Type B pancreatic cell (in vitro differentiated cells): ENCODE measurements around the gene SLC41A3. TPM values are rescaled to one million over a fixed set of nuclear protein-coding genes. Genes with fewer than 3 reads are reported as not detected.

Experiments
- DNase-seq: peaks from one replicate; pipeline ENCODE4 v3.0.0; 2021; ENCODE audit warnings: mixed read lengths; ENCODE audit not compliant: unreplicated experiment; ENCODE audit errors: extremely low spot score
- H3K27ac Mint-ChIP-seq: 2 replicates; pipeline ENCODE4 v1.8.0; 2021; ENCODE audit warnings: mild to moderate bottlenecking, mixed read lengths
- H3K27me3 Mint-ChIP-seq: 2 replicates; pipeline ENCODE4 v1.8.0; 2021; ENCODE audit warnings: mixed read lengths
- H3K36me3 Mint-ChIP-seq: 2 replicates; pipeline ENCODE4 v1.8.0; 2021; ENCODE audit warnings: mixed read lengths
- H3K4me1 Mint-ChIP-seq: one replicate; pipeline ENCODE4 v1.8.0; 2021; ENCODE audit warnings: mixed read lengths; ENCODE audit not compliant: unreplicated experiment
- H3K4me3 Mint-ChIP-seq: 2 replicates; pipeline ENCODE4 v1.8.0; 2021; ENCODE audit warnings: mild to moderate bottlenecking, mixed read lengths
- H3K9me3 Mint-ChIP-seq: 2 replicates; pipeline ENCODE4 v1.8.0; 2021; ENCODE audit warnings: mixed read lengths
- total RNA-seq: library from RNA; stranded (reverse); gene quantifications from 2 replicates; pipeline ENCODE4 v1.2.1, GENCODE V29; 2021; ENCODE audit warnings: low replicate concordance
- TF ChIP-seq, protein P1 (sequence below): fragments of 200-600 bp; sonication (generic); conservative IDR thresholded peaks from 2 replicates; pipeline ENCODE4 v1.5.0; 2021; ENCODE audit warnings: antibody characterized with exemption, mild to moderate bottlenecking

Gene SLC41A3
- total RNA-seq, 1 donor from 2014 or later, result 56.4 TPM

DNA sequence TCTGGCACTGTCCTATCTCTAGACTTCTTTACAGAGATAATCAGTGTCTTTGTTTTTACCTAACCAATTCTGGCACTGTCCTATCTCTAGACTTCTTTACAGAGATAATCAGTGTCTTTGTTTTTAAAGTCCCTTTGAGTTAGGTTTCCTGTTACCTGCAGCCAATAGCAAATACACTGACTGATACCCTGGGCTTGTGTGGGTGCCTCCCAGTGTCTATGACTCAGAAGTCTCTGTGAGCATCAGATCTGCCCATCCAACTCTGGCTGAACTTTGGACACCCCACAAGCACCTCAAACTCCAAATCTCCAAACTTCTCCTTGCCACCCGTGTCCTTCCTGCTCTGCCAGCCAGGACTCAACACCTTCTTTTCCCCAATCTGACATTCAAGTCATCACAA, 30.4 kb downstream of the SLC41A3 start:
- Mint-ChIP-seq H3K4me1 (peaks cover 4% of the 10 kb centered on the region), H3K9me3 (no peaks in the 10 kb centered on the region), H3K27me3 (no peaks in the 10 kb centered on the region), H3K36me3 (peaks cover 16% of the 10 kb centered on the region), H3K27ac (no peak overlapping the region), H3K4me3 (no peak overlapping the region)
- no peak for DNase-seq
- TF ChIP-seq, protein P1, sequence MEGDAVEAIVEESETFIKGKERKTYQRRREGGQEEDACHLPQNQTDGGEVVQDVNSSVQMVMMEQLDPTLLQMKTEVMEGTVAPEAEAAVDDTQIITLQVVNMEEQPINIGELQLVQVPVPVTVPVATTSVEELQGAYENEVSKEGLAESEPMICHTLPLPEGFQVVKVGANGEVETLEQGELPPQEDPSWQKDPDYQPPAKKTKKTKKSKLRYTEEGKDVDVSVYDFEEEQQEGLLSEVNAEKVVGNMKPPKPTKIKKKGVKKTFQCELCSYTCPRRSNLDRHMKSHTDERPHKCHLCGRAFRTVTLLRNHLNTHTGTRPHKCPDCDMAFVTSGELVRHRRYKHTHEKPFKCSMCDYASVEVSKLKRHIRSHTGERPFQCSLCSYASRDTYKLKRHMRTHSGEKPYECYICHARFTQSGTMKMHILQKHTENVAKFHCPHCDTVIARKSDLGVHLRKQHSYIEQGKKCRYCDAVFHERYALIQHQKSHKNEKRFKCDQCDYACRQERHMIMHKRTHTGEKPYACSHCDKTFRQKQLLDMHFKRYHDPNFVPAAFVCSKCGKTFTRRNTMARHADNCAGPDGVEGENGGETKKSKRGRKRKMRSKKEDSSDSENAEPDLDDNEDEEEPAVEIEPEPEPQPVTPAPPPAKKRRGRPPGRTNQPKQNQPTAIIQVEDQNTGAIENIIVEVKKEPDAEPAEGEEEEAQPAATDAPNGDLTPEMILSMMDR, result no peak

DNA sequence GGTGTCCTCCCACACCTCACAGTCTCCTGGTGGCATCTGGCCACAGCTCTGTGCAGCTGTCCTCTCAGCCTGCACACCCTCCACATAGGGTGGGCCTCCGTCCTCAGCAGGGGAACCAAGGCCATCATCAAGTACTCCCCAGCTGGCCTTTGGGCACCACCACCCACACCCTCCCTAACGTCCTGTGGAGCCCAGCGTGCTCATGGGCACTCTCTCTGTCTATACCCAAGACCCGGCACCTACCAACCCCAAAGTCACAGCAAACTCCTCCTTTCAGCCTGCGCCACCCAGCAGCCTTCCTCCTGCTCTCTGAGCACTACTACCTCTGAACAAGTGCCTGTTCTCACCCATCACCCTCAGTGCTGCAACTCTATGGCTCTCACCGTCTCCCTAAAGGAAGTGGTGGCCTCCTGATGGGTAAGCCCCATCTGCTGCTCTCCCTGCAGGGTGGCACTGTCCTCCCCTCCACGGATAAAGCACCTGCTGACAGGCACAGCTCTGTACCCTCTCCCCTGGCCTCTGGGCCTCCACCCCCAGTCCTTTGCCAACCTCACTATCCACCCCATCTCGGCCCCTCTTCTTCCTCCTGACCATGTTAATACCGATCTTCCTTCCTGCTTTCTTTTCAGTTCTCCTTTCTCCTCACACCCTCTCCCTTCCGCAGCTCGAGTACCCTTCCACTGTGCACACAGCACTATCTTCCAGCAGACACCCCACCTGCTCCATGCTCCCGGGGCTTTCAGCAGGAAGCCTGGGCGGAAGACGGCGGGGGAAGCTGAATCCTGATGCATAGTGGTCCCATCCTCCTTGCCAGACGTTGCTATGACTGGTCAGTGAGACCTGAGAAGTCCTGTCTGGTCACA, 31.5 kb downstream of the SLC41A3 start:
- H3K4me3 Mint-ChIP-seq, result no peak overlapping the region
- DNase-seq, result no peak
- H3K9me3 Mint-ChIP-seq, result no peaks in the 10 kb centered on the region
- peaks cover 18% of the 10 kb centered on the region for H3K36me3 Mint-ChIP-seq
- peak overlapping the region; percentile 50 for H3K27ac Mint-ChIP-seq
- TF ChIP-seq, protein P1, result no peak
- H3K27me3 Mint-ChIP-seq, result no peaks in the 10 kb centered on the region
- no peaks in the 10 kb centered on the region for H3K4me1 Mint-ChIP-seq

DNA sequence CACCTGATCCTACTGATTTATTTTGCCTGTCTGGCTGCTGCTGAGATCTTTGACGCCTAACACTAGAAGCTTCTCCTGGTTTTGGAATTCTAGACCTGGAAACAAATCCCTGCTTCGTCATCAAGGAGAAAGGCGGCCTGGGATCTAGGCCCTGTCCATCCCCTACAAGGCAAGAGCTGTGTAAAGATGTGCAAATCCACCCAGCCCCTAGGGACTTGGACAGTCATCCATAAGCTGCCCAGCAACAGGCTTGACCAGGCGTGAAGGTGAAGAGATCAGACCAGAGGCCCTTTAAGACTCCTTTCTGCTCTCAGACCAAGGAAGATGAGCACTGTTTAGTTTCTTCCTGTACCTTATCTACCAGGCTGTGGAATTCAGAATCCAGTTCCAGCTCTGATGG, 32.2 kb downstream of the SLC41A3 start:
- no peak for DNase-seq
- Mint-ChIP-seq H3K4me3 (no peak overlapping the region), H3K4me1 (no peaks in the 10 kb centered on the region), H3K27me3 (no peaks in the 10 kb centered on the region), H3K9me3 (no peaks in the 10 kb centered on the region), H3K36me3 (peaks cover 18% of the 10 kb centered on the region), H3K27ac (no peak overlapping the region)
- TF ChIP-seq, protein P1, result no peak

DNA sequence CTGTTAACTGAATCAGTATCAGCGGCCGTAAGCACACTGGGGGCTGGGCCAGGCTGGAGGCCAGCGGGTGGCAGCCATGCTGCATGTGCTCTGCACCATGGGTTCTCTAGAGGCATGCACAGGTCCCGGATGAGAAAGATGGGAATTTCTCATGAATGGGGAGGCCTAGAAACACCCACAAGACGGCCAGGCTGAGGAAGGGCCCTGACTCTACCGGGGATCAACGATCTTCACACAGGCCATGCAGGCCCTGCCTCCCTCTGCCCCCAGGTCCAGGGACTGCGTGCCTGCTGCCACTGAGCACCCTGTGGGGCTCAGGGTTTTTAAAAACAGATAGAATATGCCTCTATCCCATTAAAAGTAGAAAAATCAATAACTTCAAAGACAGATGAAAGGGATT, 32.7 kb downstream of the SLC41A3 start:
- Mint-ChIP-seq H3K4me3 (no peak overlapping the region), H3K36me3 (peaks cover 22% of the 10 kb centered on the region), H3K27ac (no peak overlapping the region), H3K9me3 (no peaks in the 10 kb centered on the region), H3K4me1 (no peaks in the 10 kb centered on the region), H3K27me3 (no peaks in the 10 kb centered on the region)
- no peak for DNase-seq
- TF ChIP-seq, protein P1, result no peak

DNA sequence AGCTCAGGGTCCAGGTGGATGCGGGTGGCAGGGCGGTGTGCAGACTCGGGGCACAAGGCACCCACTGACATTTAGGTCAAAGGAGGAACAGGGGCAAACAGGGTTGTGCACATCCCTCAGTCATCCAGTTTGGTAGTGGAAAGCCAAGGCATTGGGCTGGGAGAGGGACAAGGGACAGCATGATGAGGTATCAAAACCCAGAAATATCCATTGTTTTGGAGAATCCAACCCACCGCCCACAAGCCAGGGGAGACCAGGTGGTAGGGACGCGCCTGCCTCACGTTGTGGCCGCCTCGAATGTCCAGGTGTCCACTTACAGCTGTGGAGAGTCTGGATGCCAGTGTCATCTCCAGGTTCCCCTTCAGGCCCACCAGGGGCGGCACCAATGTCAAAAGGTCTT, 33.3 kb downstream of the SLC41A3 start:
- Mint-ChIP-seq H3K27me3 (no peaks in the 10 kb centered on the region), H3K4me1 (no peaks in the 10 kb centered on the region), H3K27ac (no peak overlapping the region), H3K36me3 (peaks cover 23% of the 10 kb centered on the region), H3K4me3 (no peak overlapping the region), H3K9me3 (no peaks in the 10 kb centered on the region)
- TF ChIP-seq, protein P1, result no peak
- peak; percentile 27 for DNase-seq
